Measurements from ENCODE around the gene FSIP1. TPM values are rescaled to one million over a fixed set of nuclear protein-coding genes. Genes with fewer than 3 reads are reported as not detected.

The FSIP1 gene
- total and polyA plus RNA-seq, 9 donors = 0.13 to 6.8 (median 0.79) TPM

DNA sequence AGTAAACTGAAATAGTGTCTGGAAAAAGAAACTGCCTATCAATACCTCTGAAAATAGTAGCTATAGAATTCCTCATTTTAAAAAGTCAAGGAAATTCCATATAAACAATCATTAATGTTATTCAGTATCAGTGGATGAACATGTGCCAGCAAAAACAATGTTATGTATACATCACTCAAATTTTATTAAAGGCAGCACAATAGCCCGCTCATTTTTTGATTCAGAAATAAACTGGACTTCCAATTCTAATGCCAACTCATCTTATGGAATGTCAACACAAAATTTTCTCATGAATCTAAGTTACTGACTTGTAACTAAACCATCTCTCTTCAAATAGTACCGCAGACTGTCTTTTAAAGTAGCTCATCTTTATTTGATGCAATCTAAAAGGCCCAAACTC lies 182.8 kb downstream of the FSIP1 start:
- no peaks in the 10 kb centered on the region for H3K27me3 ChIP-seq
- no peaks in the 10 kb centered on the region for H3K9me3 ChIP-seq
- H3K36me3 ChIP-seq = no peaks in the 10 kb centered on the region
- intact Hi-C loops (cut with DNase I) = no loop called here
- 79 to 87% (median 86%) methylated on average over 2 of the region's 2 CpGs for WGBS, 3 donors
- H3K4me1 ChIP-seq (ENCODE audit: insufficient read depth) = peaks cover 1% of the 10 kb centered on the region
- DNase-seq = no peak
- H3K27ac ChIP-seq = no peak overlapping the region
- TF ChIP-seq EP300 (IDR thresholded peaks at IDR 0.05) (no peak), POLR2A (IDR thresholded peaks at IDR 0.05) (no peak), CTCF (IDR thresholded peaks at IDR 0.05) (no peak)
- no peak overlapping the region for H3K4me3 ChIP-seq

- Histone ChIP-seq H3K9me3 (no peaks in the 10 kb centered on the region), H3K27ac (no peak overlapping the region), H3K4me3 (no peak overlapping the region), H3K36me3 (no peaks in the 10 kb centered on the region), H3K27me3 (no peaks in the 10 kb centered on the region), H3K4me1 (ENCODE audit: insufficient read depth) (peaks cover 1% of the 10 kb centered on the region)
- WGBS, 3 donors = 34 to 63% (median 52%) methylated on average over 12 of the region's 12 CpGs
- TF ChIP-seq EP300 (IDR thresholded peaks at IDR 0.05) = no peak
- TF ChIP-seq CTCF (IDR thresholded peaks at IDR 0.05) = no peak
- no peak for TF ChIP-seq POLR2A (IDR thresholded peaks at IDR 0.05)
- intact Hi-C loops (cut with DNase I) = no loop called here
- DNase-seq = no peak
Measured at GRCh38 chr15:39598958-39599845, 183.4 kb downstream of the FSIP1 start.

GRCh38 chr15:39598186-39598850 lies 184.3 kb downstream of the FSIP1 start:
- no peak overlapping the region for H3K4me3 ChIP-seq
- no peaks in the 10 kb centered on the region for H3K27me3 ChIP-seq
- intact Hi-C loops (cut with DNase I) = no loop called here
- H3K27ac ChIP-seq = no peak overlapping the region
- H3K36me3 ChIP-seq = no peaks in the 10 kb centered on the region
- WGBS, 3 donors = 10 to 15% (median 11%) methylated on average over 3 of the region's 3 CpGs
- peaks cover 1% of the 10 kb centered on the region for H3K4me1 ChIP-seq (ENCODE audit: insufficient read depth)
- H3K9me3 ChIP-seq = no peaks in the 10 kb centered on the region
- TF ChIP-seq EP300 (IDR thresholded peaks at IDR 0.05) (no peak), POLR2A (IDR thresholded peaks at IDR 0.05) (no peak), CTCF (IDR thresholded peaks at IDR 0.05) (no peak)
- DNase-seq = no peak

- no peak for DNase-seq
- TF ChIP-seq EP300 (IDR thresholded peaks at IDR 0.05) = no peak
- no peak for TF ChIP-seq POLR2A (IDR thresholded peaks at IDR 0.05)
- no peak for TF ChIP-seq CTCF (IDR thresholded peaks at IDR 0.05)
- Histone ChIP-seq H3K4me3 (no peak overlapping the region), H3K27me3 (no peaks in the 10 kb centered on the region), H3K27ac (no peak overlapping the region), H3K36me3 (no peaks in the 10 kb centered on the region), H3K4me1 (ENCODE audit: insufficient read depth) (peaks cover 1% of the 10 kb centered on the region), H3K9me3 (no peaks in the 10 kb centered on the region)
- WGBS, 3 donors = 21 to 51% (median 40%) methylated on average over 6 of the region's 6 CpGs
- intact Hi-C loops (cut with DNase I) = no loop called here
Measured at GRCh38 chr15:39597751-39598185, 184.9 kb downstream of the FSIP1 start.

Data from ovary (tissue), 9 donors.